ENCODE measurements around the gene MAML2. TPM values are rescaled to one million over a fixed set of nuclear protein-coding genes. Genes with fewer than 3 reads are reported as not detected.

Gene MAML2
- polyA plus RNA-seq, 1 of the 3 experiments (the other 2 are of a cell fraction), result 20.1 TPM

DNA sequence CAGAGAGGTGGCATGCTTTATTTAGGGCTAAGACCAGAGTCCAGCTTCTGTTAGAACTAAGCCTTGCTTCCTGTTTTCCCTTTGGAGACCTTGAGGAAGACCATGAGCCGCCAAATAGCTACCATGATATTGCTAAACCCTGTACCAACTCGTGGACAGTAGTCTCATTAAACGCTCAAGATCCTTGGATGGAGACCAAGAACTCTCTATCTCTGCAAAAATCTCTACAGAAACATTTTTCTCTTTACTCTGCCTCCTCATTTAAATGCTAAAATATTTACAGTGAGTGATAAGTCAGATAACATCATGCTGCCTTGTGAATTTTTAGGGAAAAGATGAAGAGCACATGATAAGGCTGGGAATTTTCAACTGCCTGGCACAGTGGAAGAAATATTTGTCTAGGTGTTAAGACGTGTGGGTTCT lies 197.8 kb downstream of the MAML2 start (continued):
- TF ChIP-seq SMC3 (IDR thresholded peaks at IDR 0.05; ENCODE audit: low read depth, low read length) (no peak), TEAD4 (IDR thresholded peaks at IDR 0.05; ENCODE audit: borderline replicate concordance, insufficient read depth) (peak; percentile 95), NFIC (IDR thresholded peaks at IDR 0.05; ENCODE audit: borderline replicate concordance) (peak; percentile 92), FOSL2 (IDR thresholded peaks at IDR 0.05; ENCODE audit: borderline replicate concordance, low read depth) (0 out of 2 replicates have a peak, but pooled peaks have one; percentile 44), RXRA (IDR thresholded peaks at IDR 0.05; ENCODE audit: borderline replicate concordance, low read depth) (peak; percentile 77), FOXJ3 (CRISPR knock-in tag; IDR thresholded peaks at IDR 0.05) (no peak), JUND (IDR thresholded peaks at IDR 0.05) (peak; percentile 91), MEF2A (IDR thresholded peaks at IDR 0.05; ENCODE audit: borderline replicate concordance, low read depth) (peak; percentile 62; the same call in 1 of the 2 replicates)
- TF ChIP-seq, protein P1, sequence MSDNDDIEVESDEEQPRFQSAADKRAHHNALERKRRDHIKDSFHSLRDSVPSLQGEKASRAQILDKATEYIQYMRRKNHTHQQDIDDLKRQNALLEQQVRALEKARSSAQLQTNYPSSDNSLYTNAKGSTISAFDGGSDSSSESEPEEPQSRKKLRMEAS (IDR thresholded peaks at IDR 0.05; ENCODE audit: low read depth), result peak; percentile 52; the same call in 1 of the 2 replicates

DNA sequence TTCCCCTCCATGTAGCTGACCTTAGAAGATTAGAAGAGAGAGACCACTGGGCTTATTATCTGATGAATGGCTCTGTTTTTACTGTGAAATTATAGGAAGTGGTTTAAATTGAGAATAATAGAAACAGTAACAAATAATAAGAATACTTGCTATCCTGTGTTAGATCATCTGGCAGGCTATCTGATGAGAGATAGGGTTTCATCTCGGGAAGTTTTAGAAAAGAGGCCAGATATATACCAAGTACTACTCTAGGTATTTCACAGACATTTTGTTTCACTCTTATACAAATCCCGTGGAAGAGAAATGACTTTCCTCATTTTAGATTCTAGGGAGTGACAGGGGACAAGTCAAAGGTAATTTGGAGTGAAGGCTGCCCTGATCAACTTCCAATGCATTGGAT lies 198.4 kb downstream of the MAML2 start:
- no peak for DNase-seq
- Histone ChIP-seq H3K27ac (ENCODE audit: low read depth in 2 of 2, low read length in 1 of 2) (peak overlapping the region; percentile 90 to 99; a peak in 3 of 4 replicates), H3K79me2 (ENCODE audit: insufficient read depth) (peaks cover 78% of the 10 kb centered on the region), H3F3A (replicated peaks; ENCODE audit: insufficient read depth) (peaks cover 50% of the 10 kb centered on the region), H2AFZ (ENCODE audit: low read depth) (no peak overlapping the region), H3K36me3 (replicated peaks in 1 of 2; ENCODE audit: control insufficient read depth in 1 of 2, insufficient read depth in 2 of 2, low read length in 1 of 2) (peaks cover 3 to 15% of the 10 kb centered on the region in 2 experiments), H3K27me3 (ENCODE audit: insufficient read depth) (no peaks in the 10 kb centered on the region), H3K4me3 (ENCODE audit: low read depth in 2 of 2, low read length in 1 of 2) (no peak overlapping the region), H3K9me2 (no peaks in the 10 kb centered on the region), H4K20me1 (ENCODE audit: insufficient read depth) (no peaks in the 10 kb centered on the region), H3K9ac (peak overlapping the region; percentile 6; the same call in 1 of the 2 replicates), H3K4me2 (peak overlapping the region; percentile 37; the same call in 1 of the 2 replicates), H3K9me3 (no peaks in the 10 kb centered on the region), H3K4me1 (ENCODE audit: control insufficient read depth in 1 of 2, insufficient read depth in 2 of 2, low read depth in 1 of 2, low read length in 1 of 2) (peaks cover 2 to 73% of the 10 kb centered on the region in 2 experiments)
- CTCF ChIA-PET, result no interaction called here
- POLR2A ChIA-PET, result no interaction called here
- 47% methylated on average over 2 of the region's 2 CpGs for WGBS (ENCODE audit: low lambda C conversion rate)
- no peak for TF ChIP-seq TAF1 (IDR thresholded peaks at IDR 0.05; ENCODE audit: borderline replicate concordance, low read depth, low read length)
- 0 out of 2 replicates have a peak, but pooled peaks have one; percentile 27 for TF ChIP-seq NFIC (IDR thresholded peaks at IDR 0.05; ENCODE audit: borderline replicate concordance)
- TF ChIP-seq TCF12 (IDR thresholded peaks at IDR 0.05), result peak; percentile 56; the same call in 1 of the 2 replicates
- TF ChIP-seq, protein P2, sequence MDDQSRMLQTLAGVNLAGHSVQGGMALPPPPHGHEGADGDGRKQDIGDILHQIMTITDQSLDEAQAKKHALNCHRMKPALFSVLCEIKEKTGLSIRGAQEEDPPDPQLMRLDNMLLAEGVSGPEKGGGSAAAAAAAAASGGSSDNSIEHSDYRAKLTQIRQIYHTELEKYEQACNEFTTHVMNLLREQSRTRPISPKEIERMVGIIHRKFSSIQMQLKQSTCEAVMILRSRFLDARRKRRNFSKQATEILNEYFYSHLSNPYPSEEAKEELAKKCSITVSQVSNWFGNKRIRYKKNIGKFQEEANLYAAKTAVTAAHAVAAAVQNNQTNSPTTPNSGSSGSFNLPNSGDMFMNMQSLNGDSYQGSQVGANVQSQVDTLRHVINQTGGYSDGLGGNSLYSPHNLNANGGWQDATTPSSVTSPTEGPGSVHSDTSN (IDR thresholded peaks at IDR 0.05), result 0 out of 2 replicates have a peak, but pooled peaks have one; percentile 26

DNA sequence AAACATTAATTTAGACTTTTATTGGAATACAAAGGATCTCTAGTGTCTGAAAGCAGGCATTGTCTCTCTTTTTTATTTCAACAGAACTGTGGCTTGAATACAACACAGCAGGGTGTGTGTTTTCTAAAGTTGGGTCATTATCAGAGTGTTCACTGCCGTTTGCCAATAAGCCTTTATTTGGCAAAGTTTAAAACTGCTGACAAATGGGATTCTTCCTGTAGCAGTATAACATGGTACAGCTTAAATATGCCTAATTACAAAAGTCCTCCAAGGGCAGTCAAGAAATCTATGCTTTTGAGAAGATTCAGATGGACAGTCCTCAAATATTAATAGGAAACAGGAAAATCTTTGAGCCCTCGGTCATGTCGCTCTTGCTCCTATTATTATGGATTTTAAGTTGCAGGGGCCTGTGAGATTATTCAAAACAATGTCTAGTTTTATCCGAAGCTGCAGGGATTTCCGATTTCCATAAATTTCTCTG lies 199.9 kb downstream of the MAML2 start:
- H3K4me3 ChIP-seq (ENCODE audit: low read depth in 2 of 2, low read length in 1 of 2), result no peak overlapping the region
- WGBS (ENCODE audit: low lambda C conversion rate), result 73% methylated on average over 5 of the region's 5 CpGs
- no peak overlapping the region for H2AFZ ChIP-seq (ENCODE audit: low read depth)
- H3K9me2 ChIP-seq, result no peaks in the 10 kb centered on the region
- peaks cover 78% of the 10 kb centered on the region for H3K79me2 ChIP-seq (ENCODE audit: insufficient read depth)
- H3K9ac ChIP-seq, result no peak overlapping the region
- CTCF ChIA-PET, result no interaction called here
- TF ChIP-seq SIN3A (IDR thresholded peaks at IDR 0.05; ENCODE audit: borderline replicate concordance, low read depth, low read length) (no peak), RCOR1 (IDR thresholded peaks at IDR 0.05; ENCODE audit: low read length) (no peak)
- peaks cover 2 to 65% of the 10 kb centered on the region in 2 experiments for H3K4me1 ChIP-seq (ENCODE audit: control insufficient read depth in 1 of 2, insufficient read depth in 2 of 2, low read depth in 1 of 2, low read length in 1 of 2)
- no peak for DNase-seq
- POLR2A ChIA-PET, result no interaction called here
- H3K36me3 ChIP-seq (replicated peaks in 1 of 2; ENCODE audit: control insufficient read depth in 1 of 2, insufficient read depth in 2 of 2, low read length in 1 of 2), result peaks cover 3 to 12% of the 10 kb centered on the region in 2 experiments
- no peak overlapping the region for H3K4me2 ChIP-seq
- H3F3A ChIP-seq (replicated peaks; ENCODE audit: insufficient read depth), result peaks cover 40% of the 10 kb centered on the region
- H3K27me3 ChIP-seq (ENCODE audit: insufficient read depth), result no peaks in the 10 kb centered on the region
- no peaks in the 10 kb centered on the region for H3K9me3 ChIP-seq
- H4K20me1 ChIP-seq (ENCODE audit: insufficient read depth), result no peaks in the 10 kb centered on the region
- peak overlapping the region; percentile 90 to 99; a peak in 3 of 4 replicates for H3K27ac ChIP-seq (ENCODE audit: low read depth in 2 of 2, low read length in 1 of 2)

Measured in SK-N-SH (cell line).